Endometrial microvascular endothelial cells (primary cell): ENCODE results near the gene FSIP1. TPM values are rescaled to one million over a fixed set of nuclear protein-coding genes. Genes with fewer than 3 reads are reported as not detected.

Source experiments
- in situ Hi-C: cut with HindIII; loops from 2 replicates; pipeline ENCODE4 v1.10.0; 2017; ENCODE audit warnings: low sequenced_read_pairs, low pct_unique_long_range_greater_than_20kb; ENCODE audit errors: inconsistent ontology term
- total RNA-seq: library from RNA; depleted of rRNA; stranded (reverse); fragments of >200 nt; gene quantifications from one replicate; pipeline ENCODE4 v1.2.3, GENCODE V29; 2015; ENCODE audit errors: inconsistent ontology term

The FSIP1 gene
- total RNA-seq, 1 donor from 2014 or later: 0.09 TPM

- in situ Hi-C loops: no loop called here
These were observed 199.6 kb downstream of the FSIP1 start for GRCh38 chr15:39582977-39583595.

- in situ Hi-C loops: no loop called here
These were observed 200.2 kb downstream of the FSIP1 start for GRCh38 chr15:39582286-39582976.

- in situ Hi-C loops: no loop called here
These were observed 200.8 kb downstream of the FSIP1 start for GRCh38 chr15:39581793-39582285.

- in situ Hi-C loops: no loop called here
These were observed 201.3 kb downstream of the FSIP1 start for GRCh38 chr15:39581242-39581792.

- in situ Hi-C loops: no loop called here
These were observed 202.0 kb downstream of the FSIP1 start, which contains the start of gene THBS1 for GRCh38 chr15:39580485-39581241. Gene THBS1 (plus strand): TSS chr15:39581079. CDS start chr15:39581858, 779 bp downstream.

GRCh38 chr15:39580117-39580484, 202.5 kb downstream of the FSIP1 start:
- in situ Hi-C loops: no loop called here

- in situ Hi-C loops: loop anchor here (10.0 kb wide), 1 partner anchor 445 kb away; no protein-coding TSS in a partner anchor
These were observed 203.0 kb downstream of the FSIP1 start for GRCh38 chr15:39579487-39580116.

- in situ Hi-C loops: loop anchor here (10.0 kb wide), 1 partner anchor 444 kb away; no protein-coding TSS in a partner anchor
These were observed 203.7 kb downstream of the FSIP1 start for GRCh38 chr15:39578851-39579486.

- in situ Hi-C loops: loop anchor here (10.0 kb wide), 1 partner anchor 440 kb away; no protein-coding TSS in a partner anchor
These were observed 207.5 kb downstream of the FSIP1 start for GRCh38 chr15:39575180-39575579.

GRCh38 chr15:39574427-39574826, 208.2 kb downstream of the FSIP1 start:
- in situ Hi-C loops: loop anchor here (10.0 to 25.0 kb wide), 2 partner anchors 440 to 737 kb away; no protein-coding TSS in a partner anchor

- in situ Hi-C loops: loop anchor here (10.0 to 25.0 kb wide), 2 partner anchors 439 to 737 kb away; no protein-coding TSS in a partner anchor
These were observed 208.8 kb downstream of the FSIP1 start for GRCh38 chr15:39573844-39574243.

GRCh38 chr15:39573287-39573686, 209.4 kb downstream of the FSIP1 start:
- in situ Hi-C loops: loop anchor here (10.0 to 25.0 kb wide), 2 partner anchors 438 to 736 kb away; no protein-coding TSS in a partner anchor

GRCh38 chr15:39565851-39566250, 216.8 kb downstream of the FSIP1 start:
- in situ Hi-C loops: loop anchor here (25.0 kb wide), 1 partner anchor 729 kb away; no protein-coding TSS in a partner anchor

GRCh38 chr15:39564972-39565665, 217.5 kb downstream of the FSIP1 start:
- in situ Hi-C loops: loop anchor here (25.0 kb wide), 1 partner anchor 728 kb away; no protein-coding TSS in a partner anchor

- in situ Hi-C loops: loop anchor here (25.0 kb wide), 1 partner anchor 721 kb away; no protein-coding TSS in a partner anchor
These were observed 224.2 kb downstream of the FSIP1 start for GRCh38 chr15:39558421-39558820.

- in situ Hi-C loops: loop anchor here (25.0 kb wide), 1 partner anchor 719 kb away; no protein-coding TSS in a partner anchor
These were observed 226.2 kb downstream of the FSIP1 start for GRCh38 chr15:39556461-39556860.

GRCh38 chr15:39555885-39556284, 226.8 kb downstream of the FSIP1 start:
- in situ Hi-C loops: loop anchor here (25.0 kb wide), 1 partner anchor 719 kb away; no protein-coding TSS in a partner anchor
